ENCODE results near the gene ERAL1. TPM values are rescaled to one million over a fixed set of nuclear protein-coding genes. Genes with fewer than 3 reads are reported as not detected.
"Not testable (repeated sequence)": the region's sequence is repeated elsewhere in the genome, so short reads cannot be mapped to it uniquely, and the experiment has no call there.

ERAL1 gene
- polyA plus RNA-seq, 5 donors, result 60.7 to 78.6 (median 68.4) TPM

DNA sequence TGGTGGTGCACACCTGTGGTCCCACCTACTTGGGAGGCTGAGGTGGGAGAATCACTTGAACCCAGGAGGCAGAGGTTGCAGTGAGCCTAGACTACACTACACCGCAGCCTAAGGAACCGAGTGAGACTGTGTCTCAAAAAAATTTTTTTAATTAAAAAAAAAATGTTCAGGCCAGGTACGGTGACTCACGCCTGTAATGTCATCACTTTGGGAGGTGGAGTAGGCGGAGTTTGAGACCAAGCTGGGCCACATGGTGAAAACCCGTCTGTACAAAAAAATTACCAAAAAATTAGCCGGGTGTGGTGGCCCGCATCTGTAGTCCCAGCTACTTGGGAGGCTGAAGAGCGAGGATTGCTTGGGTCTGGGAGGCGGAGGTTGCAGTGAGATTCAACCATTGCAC lies 8.6 kb upstream of the ERAL1 start:
- no peak for DNase-seq

DNA sequence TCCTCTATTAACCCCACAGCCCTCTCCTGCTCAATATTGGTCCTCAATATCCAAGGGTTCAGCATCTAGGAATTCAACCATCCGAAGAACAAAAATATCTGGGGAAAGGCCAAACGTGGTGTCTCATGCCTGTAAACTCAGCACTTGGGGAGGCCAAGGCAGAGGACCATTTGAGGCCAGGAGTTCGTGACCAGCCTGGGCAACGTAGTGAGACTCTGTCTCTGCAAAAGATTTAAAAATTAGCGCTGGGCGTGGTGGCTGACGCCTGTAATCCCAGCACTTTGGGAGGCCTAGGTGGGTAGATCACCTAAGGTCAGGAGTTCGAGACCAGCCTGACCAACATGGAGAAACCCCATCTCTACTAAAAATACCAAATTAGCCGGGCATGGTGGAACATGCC lies 8.1 kb upstream of the ERAL1 start:
- DNase-seq, result not testable (repeated sequence)

DNA sequence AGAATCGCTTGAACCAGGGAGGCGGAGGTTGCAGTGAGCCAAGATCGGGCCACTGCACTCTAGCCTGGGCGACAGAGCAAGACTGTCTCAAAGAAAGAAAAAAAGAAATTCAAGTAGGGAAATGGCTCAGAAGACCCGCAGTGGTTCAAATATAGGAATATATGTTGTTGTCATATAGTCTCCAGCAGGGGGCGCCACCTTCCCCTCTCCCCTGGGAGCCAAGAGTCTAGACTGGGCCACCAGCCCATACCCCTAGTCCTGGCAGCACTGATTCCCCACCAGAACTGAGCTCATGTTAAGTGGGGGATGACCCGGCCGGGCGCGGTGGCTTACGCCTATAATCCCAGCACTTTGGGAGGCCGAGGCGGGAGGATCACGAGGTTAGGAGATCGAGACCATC lies 6.1 kb upstream of the ERAL1 start:
- not testable (repeated sequence) for DNase-seq

DNA sequence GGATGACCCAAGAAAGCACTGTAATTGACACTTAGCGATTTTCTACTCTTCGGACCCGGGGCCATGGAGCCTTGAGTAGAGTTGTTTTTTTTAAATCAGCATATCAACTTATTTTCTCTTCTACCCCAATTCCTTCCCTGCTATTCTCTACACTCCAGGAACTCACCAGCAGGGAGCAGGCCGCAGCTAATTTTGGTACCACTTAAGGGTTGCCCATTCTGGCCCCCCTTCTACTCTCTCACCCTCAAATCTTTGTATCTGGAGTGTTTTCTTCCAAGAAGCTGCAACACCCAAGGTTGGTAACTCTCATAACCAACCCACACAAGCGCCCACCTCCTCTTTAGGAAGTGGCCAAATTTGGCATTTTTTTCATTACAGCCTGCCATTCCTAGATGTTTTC lies 5.5 kb upstream of the ERAL1 start:
- no peak for DNase-seq

DNA sequence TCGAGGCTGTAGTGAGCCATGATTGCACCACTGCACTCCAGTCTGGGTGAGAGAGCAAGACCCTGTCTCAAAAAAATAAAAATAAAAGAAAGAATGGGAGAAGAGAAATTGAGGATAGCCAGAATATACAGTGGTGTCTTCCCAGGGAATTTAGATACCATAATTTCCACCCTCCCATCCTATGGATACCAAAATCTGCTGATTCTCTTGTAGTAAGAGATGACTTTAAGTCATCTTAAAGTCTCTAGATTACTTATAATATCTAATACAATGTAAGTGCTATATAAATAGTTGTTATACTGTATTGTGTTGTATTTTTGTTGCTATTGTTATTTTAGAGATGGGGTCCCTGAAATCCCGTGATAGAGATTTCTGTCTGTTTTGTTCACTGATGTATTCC lies 1.5 kb upstream of the ERAL1 start:
- no peak for DNase-seq

DNA sequence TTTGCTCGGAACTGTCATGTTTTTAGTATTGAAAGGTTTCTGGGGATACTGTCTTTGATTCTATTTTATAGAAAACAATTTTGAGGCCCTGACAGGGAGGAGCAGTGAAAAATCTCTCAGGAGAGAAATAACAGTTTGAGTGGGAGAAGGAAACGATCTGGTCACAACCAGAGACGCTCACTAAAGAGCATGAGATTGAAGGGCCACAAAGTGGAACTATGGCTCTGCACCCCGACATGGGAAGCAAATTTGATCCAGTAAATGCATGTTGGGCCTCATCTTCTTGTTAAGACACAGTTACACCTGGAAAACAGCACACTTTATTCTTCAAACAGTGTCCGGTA lies 492 bp downstream of the ERAL1 start:
- no peak for DNase-seq

DNA sequence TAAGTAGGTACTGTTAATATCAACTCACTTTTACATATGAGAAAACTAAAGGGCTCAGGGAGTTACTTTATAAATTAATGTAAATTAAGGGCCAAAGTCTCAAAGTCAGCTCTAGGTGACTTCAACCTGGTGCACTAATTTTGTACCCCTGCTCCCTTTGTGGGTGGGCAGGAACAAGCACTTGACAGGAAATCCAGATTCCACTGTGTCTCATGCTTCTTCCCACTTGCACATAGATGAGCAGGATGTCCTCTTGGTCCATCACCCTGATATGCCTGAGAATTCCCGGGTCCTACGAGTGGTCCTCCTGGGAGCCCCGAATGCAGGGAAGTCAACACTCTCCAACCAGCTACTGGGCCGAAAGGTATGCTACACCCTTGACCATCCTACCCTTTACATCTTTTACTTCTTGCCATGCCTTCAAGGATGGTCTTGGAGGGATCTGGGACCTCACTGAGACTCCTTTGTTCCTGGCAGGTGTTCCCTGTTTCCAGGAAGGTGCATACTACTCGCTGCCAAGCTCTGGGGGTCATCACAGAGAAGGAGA lies 1.3 kb downstream of the ERAL1 start:
- DNase-seq, result no peak

DNA sequence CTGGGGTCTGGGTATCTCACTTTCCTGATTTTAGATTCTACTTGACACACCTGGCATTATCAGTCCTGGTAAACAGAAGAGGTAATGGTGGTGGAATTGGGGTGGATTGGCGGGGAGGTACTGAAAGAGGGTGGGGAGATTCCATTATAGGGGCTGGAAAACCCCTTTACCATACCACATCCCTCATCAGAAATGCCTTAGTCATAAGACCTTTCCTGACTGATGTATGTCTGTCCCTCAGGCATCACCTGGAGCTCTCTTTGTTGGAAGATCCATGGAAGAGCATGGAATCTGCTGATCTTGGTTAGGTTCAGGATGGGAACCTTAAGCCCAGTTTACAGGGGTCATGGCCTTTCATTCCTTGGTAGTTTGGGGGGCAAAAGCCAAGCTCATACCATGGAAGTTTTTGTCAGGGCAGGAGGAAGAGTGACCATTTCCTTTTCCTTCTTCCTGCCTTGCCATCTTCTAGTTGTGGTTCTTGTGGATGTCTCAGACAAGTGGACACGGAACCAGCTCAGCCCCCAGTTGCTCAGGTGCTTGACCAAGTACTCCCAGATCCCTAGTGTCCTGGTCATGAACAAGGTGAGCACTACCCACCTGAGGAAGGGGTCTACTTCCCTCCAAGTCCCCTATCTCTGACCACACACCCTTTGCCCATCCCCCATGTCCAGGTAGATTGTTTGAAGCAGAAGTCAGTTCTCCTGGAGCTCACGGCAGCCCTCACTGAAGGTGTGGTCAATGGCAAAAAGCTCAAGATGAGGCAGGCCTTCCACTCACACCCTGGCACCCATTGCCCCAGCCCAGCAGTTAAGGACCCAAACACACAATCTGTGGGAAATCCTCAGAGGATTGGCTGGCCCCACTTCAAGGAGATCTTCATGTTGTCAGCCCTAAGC lies 3.3 kb downstream of the ERAL1 start:
- no peak for DNase-seq

DNA sequence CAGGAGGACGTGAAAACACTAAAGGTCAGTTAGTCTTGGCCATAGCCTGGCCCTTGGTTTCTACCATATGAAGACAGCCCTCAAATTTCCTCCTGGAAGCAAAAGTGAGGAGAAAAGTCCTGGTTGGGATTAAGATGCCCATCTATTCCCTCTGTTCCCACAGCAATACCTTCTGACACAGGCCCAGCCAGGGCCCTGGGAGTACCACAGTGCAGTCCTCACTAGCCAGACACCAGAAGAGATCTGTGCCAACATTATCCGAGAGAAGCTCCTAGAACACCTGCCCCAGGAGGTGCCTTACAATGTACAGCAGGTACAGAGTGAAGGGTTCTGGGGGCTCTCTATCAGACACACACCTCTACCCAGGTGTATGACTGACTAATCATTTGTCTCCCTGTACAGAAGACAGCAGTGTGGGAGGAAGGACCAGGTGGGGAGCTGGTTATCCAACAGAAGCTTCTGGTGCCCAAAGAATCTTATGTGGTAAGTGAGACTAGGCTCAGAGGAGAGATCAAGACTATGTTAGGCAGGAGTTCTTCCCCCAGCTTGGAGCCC lies 4.1 kb downstream of the ERAL1 start:
- DNase-seq, result no peak

DNA sequence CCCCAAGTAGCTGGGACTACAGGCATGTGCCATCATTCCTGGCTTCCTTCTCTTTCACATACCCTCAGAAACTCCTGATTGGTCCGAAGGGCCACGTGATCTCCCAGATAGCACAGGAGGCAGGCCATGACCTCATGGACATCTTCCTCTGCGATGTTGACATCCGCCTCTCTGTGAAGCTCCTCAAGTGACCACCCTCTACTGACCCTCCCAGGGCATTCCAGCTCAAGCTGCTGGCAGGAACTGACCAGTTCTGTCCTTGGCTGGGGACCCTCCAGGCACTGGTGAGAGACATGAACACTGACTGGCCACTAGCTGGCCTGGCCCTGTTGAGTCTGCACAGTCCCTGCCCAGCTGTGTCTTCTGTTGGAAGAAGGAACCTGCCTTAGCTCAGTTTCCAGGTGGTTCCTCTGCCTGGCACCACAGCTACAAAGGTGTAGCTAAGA lies 5.6 kb downstream of the ERAL1 start:
- DNase-seq, result no peak

DNA sequence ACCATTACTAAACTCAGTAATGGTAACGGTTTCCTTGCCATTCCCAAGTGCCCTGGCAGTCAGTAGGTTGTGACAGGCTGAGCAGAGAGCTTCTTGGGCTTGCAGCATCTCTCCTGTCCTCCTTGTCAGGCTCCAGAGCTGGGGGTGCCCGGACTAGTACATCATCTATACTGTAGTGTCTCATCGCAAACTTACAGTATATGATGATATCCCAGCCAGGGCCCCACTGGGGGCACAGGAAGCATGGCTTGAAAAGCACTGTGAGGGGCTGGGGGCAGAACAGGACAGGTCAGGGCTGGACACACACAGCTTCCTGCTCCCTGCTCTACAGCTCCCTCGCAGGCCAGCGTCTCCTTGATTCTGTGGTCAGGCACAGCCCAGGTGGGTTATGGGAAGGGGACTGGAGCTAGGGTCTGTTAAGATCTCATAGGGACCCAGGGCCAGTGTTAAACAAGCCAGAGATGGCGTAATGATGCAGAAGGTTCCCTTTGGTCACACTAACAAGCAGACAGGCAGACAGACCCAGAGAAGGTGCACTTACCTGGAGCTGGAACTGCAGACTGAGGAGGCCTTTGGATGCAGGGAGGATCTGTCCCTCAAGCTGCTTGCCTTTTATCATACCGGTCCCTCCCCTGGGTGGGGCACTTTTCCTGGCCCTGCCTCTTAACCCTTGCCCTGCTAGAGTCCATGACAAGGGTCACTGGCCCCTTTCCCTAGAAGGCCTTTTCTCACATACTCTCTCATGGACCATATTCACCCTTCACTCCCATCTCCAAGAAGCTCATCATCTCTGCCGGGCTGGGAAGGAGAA lies 6.8 kb downstream of the ERAL1 start:
- DNase-seq, result no peak

DNA sequence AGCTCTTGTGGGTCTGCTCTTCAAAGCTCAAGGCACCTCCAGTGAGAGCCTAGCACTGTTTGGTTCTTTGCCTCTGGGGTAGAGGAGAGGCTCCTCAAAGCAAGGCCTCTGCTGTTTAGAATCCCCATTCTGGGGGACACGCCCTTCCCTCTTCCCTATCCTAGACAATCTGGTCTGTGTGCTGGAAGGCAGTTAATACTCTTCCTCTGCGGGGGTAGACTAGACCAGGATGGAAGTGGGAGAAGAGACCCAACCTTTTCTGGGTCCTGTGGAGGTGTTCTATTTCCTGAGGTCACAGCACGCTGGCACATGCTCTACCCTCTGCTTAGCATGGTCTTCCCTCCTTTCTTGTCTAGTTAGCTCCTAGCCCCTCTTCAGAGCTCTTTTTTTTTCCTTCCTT lies 7.7 kb downstream of the ERAL1 start:
- DNase-seq, result no peak

DNA sequence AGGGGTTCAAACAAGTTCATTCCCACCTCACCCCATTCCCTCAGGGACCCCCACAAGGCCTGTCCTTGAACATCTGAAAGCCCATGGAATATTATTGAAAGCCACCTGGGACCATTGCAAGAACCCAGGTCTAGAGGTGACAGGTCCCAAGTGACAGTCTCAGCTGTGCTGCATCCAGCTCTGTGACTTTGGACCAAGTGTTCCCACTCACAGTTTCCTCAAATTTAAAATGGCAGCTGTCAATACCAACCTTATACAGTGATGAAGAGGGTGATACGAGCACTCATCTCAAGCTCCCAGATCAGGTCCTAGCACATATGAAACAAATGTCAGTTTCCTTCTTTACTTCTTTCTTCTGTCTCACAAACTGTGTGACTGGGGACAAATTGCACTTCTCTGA lies 9.1 kb downstream of the ERAL1 start:
- no peak for DNase-seq

DNA sequence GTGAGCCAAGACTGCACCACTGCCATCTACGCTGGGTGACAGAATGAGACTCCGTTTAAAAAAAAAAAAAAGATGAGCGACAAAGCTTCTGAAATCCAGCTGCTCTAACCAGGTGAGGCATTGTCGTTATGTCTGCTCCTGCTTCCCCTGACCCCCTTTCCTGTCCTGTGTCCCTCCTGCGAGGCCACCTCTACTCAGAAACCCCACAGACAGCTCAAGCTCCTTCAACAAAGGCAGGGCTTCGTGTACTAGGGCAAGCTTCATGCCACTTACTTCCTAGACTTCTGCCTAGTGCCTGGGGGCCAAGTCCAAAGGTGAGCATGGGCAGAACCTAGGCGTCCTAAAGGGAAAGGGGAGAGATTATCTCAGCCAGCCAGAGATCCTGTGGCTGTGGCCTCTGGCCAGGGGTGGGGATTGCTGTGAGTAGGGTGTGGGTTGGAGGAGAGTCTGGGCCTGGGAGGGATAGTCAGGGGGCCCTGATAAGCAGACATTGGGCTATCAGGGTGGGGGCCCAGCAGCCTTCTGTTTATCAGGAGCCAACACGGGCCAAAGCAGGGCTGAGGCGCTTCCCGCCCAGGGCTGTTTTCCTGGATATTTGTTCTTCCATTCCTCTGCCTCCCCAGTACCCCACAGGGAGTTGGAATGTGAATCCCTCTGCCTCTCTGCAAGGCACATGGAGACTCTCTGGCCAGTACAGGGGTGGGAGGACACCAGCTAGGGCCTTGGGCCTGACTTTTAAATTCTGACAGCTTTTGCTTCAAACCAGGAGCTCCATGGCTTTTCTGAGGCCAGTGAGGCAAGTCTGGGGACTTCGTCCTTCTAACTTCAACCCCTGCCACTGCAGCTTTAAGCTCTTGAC lies 10.4 kb downstream of the ERAL1 start:
- no peak for DNase-seq

DNA sequence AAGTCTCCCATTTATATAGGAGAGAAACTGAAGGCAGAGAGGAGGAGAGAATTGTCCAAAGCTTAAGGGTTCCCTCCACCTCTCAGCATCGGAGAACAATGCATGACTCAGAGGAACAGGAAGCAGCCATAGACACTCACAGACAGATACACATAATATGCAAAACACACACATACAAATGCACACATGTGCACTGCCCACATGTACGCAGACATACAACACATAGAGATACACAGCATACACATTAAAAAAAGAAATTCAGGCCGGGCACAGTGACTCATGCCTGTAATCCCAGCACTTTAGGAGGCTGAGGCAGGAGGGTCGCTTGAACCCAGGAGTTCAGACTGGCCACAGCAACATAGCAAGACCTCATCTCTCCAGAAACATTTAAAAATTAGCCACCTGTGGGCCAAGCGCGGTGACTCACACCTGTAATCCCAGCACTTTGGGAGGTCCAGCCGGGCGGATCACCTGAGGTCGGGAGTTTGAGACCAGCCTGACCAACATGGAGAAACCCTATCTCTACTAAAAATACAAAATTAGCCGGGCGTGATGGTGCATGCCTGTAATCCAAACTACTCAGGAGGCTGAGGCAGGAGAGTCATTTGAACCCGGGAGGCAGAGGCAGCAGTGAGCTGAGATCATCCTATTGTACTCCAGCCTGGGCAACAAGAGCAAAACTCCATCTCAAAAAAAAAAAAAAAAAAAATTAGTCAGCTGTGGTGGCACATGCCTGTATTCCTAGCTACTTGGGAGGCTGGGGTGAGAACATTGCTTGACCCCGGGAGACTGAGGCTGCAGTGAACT lies 11.3 kb downstream of the ERAL1 start:
- no peak for DNase-seq

DNA sequence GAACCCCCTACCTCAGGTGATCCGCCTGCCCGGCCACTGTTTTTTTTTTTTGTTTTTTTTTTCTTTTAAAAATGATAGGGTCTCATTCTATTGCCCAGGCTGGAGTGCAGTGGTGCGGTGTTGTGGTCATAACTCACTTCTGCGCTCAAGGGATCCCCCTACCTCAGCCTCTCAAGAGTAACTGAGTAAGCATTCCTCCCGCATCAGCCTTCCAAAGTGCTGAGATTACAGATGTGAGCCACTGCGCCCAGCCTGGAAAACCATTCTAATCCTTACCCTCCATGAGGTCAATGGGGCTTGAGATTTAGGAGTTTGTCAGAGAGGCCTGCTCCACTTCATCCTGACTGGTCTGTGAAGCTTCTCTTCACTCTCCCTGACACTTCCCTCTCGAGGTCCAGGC lies 12.5 kb downstream of the ERAL1 start:
- no peak for DNase-seq

DNA sequence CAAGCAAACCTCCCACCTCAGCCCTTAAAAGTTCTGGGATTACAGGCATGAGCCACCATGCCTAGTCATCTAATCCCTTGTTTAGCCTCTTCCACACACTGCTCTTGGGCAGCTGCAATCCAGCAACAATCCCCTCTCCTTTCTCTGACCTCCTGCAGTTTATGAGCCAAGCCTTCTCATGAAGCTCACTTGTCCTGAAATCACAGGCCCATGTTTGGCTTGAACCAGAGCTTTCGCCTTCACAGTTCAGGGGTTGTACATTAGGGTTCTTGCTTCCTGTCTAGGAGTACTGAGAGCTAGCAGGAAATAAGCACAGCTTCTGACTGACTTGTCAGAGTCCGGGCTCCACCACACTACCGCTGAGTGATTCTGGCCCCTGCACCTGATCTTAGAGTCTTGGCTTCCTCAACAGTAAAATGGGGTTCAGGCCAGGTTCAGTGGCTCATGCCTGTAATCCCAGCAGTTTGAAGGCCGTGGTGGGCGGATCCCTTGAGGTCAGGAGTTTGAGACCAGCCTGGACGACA lies 16.3 kb downstream of the ERAL1 start:
- no peak for DNase-seq

DNA sequence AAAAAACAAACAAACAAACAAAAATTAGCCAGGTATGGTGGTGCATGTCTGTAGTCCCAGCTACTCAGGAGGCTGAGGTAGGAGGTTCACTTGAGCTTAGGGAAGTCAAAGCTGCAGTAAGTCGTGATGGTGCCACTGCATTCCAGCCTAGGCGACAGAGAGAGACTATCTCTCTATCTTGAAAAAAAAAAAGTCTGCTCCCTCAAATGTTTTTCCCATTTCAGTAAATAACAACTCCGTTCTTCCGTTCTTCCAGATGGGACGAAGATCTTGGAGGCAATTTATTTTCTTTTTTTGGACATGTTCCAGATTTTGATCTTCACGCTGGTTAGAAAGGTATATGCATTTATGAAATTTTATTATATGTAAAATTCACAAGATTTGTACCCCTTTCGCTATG lies 19.0 kb downstream of the ERAL1 start:
- DNase-seq, result no peak

DNA sequence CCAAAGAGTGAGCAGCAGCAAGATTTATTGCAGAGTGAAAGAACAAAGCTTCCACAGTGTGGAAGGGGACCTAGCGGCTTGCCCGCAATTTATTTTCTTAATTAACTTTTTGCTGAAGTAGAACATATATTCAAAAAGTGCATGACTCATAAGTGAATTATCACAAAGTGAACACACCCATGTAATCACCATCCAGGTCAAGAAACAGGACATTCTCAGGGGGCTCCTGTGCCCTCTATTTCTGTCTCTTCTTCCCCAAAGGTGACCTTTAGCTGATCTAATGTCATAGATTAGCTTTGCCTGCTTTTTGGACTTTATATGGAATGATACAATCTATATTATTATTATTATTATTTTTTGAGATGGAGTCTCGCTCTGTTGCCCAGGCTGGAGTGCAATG lies 19.9 kb downstream of the ERAL1 start:
- no peak for DNase-seq

DNA sequence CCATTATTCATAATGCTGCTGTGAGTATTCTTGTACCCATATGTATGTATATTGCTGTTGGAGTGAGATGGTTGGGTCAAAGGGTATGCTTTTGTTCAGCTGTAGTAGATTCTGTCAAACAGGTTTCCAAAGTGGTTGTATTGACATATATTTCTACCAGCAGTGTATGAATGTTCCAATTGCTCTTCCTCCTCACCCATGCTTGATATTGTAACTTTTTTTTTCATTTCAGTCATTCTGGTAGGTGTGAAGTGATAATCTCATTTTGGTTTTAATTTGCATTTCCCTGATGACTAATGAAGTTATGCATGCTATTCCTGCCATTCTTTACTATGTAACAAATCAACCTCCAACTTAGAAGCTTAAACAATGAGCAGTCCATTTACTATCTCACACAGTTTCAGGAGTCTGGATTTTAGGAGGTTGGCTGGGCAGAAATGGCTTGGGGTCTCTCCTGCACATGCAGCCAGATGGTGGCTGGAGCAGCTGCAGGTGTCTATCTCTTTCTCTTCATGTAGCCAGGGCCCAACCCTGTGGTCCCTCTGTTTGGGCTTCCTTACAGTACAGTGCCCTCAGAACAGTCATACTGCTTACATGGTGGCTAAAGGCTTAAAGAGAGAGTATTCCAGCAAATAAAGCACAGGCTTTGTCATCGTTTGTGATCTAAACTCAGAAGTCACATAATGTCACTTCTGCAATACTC lies 21.2 kb downstream of the ERAL1 start:
- DNase-seq, result no peak
